Skin epidermis (tissue), 12 donors: Measurements from ENCODE around the gene SPTAN1.
"Not testable (repeated sequence)": the region's sequence is repeated elsewhere in the genome, so short reads cannot be mapped to it uniquely, and the experiment has no call there.

Experiments
- H3K27ac ChIP-seq, 21 experiments: fragments of 200-600 bp; sonication (generic) in 11 of 21; one replicate each; pipeline ENCODE4 v1.5.0; 2020; ENCODE audit warnings: mild to moderate bottlenecking in 3 of 21, inconsistent platforms in 2 of 21, moderate library complexity in 2 of 21
- H3K4me3 ChIP-seq, 7 experiments: fragments of 200-600 bp; sonication (generic) in 2 of 7; one replicate each; pipeline ENCODE4 v1.5.0; 2020; ENCODE audit warnings: inconsistent platforms in 2 of 7, mild to moderate bottlenecking in 2 of 7, moderate library complexity in 1 of 7

SPTAN1 gene

DNA sequence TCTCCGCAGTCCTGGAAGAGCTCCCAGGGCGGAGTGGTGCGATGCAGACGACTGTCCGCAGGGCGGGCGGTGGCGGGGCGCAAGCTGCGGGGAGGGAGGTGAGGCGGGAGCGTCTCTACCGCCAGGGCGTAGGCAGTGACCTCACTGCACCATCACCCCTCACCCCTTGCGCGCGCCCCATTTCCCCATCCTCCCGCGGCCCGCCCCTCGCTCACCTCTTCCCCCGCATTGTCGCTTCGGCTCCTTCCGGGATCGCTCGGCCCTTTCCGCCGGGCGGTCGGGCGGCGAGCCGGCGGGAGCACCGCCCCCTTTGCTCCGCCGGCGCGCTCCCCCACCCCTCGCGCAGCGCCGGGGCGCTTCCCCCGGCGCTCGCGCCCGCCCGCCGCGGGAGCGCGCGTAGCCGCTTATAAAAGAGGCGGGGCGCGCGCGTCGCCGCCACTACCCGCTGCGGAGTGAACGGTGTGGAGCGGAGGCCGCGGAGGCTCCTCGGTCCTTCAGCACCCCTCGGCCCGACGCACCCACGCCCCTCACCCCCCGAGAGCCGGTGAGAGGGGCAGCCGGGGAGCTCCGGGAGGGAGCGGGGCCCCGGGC is at the start of gene SPTAN1:
TSS of gene SPTAN1 (plus strand) at position 435 of the 591 bp plus-strand sequence. CDS start 14,154 bp downstream, outside the sequence.
- H3K27ac ChIP-seq: peak within 1 kb of the TSS; percentile 41 to 99 (median 95)
- H3K4me3 ChIP-seq: peak within 1 kb of the TSS; percentile 71 to 99 (median 90)

DNA sequence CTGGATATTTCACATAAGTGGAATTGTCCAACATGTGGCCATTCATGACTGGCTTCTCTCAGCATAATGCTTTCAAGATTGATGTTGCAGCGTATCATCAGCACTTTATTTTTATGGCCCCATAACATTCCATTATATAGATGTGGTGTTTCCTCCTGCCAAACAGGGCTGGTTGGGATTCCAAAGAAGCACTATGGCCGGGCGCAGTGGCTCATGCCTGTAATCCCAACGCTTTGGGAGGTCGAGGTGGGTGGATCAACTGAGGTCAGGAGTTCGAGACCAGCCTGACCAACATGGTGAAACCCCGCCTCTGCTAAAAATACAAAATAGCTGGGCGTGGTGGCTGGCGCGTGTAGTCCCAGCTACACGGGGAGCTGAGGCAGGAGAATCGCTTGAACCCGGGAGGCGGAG is 49.0 kb upstream of the SPTAN1 start:
- H3K27ac ChIP-seq: peak overlapping the region in 7 of 21 experiments; percentile 14 to 93 (median 86)
- H3K4me3 ChIP-seq: not testable (repeated sequence)

DNA sequence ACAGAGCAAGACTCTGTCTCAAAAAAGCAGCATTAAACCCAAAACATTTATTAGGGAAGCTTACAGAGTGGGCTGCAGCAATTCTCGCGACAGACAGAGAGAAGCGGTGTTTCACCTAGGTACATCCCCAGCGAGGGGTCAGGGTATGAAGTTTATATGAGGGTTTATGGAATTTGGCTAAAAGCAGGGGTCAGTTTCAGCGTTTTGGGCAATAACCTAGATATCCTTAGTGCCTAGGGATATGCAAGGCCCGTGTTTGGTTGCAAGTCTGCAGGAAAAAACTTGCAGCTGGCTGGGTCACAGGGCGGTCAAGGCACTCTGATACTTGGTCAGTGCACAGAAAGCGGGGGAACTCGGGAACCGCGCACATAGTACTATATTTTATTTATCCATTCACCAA is 48.5 kb upstream of the SPTAN1 start:
- peak overlapping the region; percentile 64 to 89 (median 88) for H3K4me3 ChIP-seq
- H3K27ac ChIP-seq: peak overlapping the region in 14 of 21 experiments; percentile 49 to 94 (median 84)

DNA sequence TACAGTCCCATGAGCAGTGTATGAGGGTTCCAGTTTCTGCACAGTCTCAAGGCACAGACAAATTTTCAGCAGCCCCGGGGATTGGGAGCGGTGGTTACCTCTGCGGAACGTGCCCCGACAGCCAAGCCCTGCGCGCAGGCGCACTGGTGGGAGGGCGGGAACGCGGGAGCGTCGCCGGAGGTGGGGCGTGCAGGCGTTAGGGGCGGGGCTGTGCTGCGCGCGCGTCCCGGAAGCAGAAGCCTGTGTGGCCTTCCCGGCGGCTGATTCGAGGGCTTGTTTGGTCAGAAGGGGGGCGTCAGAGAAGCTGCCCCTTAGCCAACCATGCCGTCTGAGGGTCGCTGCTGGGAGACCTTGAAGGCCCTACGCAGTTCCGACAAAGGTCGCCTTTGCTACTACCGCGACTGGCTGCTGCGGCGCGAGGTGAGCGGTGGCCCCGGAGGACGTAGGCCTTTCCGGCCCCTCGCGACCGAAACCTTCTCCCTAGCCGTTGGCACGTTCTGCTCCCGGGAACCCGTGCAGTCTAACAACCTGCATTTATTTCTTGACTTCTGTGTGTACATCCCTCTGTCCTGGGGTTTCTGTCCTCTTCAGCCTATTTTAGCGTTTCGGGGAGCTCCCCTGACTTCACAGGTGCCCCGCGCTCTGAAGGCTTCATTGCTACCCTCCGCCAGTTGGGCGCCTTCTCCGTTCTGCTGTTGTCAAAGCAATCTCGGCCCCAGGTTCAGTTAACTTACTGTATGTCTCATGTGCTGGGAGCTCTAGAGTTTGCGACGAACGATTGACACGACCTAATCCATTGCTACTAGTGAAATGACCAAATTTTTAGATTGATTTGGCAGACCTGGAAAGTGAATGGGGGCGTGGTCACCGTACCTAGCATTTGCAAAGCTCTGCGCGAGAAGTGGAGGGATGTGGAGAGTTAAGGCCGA is 47.6 kb upstream of the SPTAN1 start, which contains the start of gene GLE1:
TSS of gene GLE1 (plus strand) at position 235 of the 929 bp plus-strand sequence. CDS start at position 322, 87 bp downstream.
- H3K27ac ChIP-seq: peak within 1 kb of the TSS; percentile 49 to 94 (median 85)

DNA sequence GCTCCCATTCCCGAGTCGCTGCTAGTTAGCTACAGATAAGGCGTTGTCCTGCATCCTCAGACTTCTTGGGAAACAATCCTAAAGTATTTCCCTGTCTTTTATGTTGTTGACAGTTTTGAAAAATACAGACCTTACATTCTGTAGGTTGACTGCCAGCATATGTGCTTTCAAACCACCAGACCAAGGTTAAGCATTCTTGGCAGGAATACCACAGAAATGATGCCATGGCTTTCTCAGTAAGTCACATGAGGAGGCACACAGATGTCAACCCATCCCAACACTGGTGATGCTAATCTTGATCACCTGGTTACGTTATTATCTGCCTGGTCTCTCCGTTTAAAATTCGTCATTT is 47.0 kb upstream of the SPTAN1 start:
- peak overlapping the region in 17 of 21 experiments; percentile 77 to 94 (median 86) for H3K27ac ChIP-seq
- H3K4me3 ChIP-seq: peak overlapping the region; percentile 64 to 89 (median 88)

More for the DNA sequence above, 47.6 kb upstream of the SPTAN1 start, which contains the start of gene GLE1:
- peak within 1 kb of the TSS; percentile 64 to 89 (median 88) for H3K4me3 ChIP-seq

DNA sequence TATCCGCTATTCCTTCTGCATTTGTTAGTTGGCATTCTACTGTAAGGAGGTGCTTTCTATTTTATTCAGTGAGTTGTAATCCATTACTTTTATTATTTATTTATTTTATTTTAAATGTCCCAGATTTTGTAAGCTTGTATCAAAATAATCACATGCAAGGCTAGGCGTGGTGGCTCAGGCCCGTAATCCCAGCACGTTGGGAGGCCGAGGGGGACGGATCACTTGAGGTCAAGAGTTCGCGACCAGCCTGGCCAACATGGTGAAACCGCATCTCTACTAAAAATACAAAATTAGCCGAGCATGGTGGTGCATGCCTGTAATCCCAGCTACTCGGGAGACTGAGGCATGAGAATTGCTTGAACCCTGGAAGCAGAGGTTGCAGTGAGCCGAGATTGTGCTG is 46.5 kb upstream of the SPTAN1 start:
- H3K4me3 ChIP-seq: not testable (repeated sequence)
- peak overlapping the region in 1 of 21 experiments; percentile 82 for H3K27ac ChIP-seq

DNA sequence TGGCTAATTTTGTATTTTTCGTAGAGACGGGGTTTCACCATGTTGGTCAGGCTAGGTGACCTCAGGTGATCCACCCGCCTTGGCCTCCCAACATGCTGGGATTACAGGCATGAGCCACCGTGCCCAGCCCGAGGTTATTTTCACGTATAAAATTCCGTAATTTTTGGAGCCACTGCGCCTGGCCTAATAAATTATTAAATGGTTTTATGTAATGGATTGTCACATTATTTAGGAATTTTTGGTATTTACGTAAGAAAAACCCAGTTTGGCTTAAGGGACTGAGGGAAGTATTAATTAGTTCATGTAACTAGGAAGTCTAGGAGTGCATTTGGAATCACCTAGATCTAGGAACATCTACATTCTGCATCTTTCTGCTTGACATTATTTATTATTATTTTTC is 39.6 kb upstream of the SPTAN1 start:
- no peak overlapping the region for H3K4me3 ChIP-seq
- H3K27ac ChIP-seq: no peak overlapping the region

DNA sequence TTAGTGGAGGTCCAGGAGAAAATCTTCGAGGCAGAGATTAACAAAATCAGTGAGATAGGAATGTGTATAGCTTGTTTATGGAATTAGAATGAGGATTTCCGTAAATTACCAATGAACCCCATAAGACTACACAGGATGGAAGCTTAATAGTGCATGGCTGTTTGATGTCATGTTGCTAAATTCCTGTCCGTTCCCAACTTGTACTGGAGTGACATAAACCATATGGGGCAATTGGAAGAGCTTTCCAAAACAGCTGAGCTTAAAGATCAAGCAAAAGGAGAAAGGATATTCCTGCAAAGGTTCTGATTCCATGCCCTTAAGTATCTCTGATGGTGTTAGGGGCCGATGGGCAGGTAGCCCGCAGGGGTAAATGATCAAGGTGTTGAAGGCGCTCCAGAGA is 30.4 kb upstream of the SPTAN1 start:
- H3K27ac ChIP-seq: no peak overlapping the region
- no peak overlapping the region for H3K4me3 ChIP-seq

DNA sequence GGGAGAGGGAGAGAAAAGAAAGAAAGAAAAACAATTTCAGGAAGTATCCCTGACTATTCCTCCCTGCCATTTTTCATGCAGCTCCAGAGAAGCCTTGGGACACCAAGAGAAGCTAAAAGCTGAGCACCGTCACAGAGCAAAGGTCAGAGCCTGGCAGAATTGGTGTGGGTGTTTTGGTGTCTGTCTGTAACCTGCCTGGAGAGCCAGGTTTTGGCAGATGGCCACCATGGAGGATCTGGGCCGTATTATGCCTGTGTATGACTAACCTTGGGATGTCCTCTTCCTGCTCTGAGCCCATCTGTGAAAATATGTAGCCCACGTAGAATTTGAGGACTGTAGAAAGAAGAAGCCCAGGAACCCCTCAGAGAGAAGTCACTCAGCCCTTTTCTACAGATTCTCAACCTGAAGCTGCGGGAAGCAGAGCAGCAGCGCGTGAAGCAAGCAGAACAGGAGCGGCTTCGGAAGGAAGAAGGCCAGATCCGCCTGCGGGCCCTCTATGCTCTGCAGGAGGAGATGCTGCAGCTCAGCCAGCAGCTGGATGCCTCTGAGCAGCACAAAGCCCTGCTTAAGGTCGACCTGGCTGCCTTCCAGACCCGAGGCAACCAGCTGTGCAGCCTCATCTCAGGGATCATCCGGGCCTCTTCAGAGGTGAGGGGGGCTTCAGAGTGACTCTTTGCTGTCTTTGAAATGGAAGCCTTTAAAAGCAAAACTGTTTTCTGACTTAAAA is 29.0 kb upstream of the SPTAN1 start:
- no peak overlapping the region for H3K4me3 ChIP-seq
- H3K27ac ChIP-seq: peak overlapping the region in 5 of 21 experiments; percentile 1 to 33 (median 22)

DNA sequence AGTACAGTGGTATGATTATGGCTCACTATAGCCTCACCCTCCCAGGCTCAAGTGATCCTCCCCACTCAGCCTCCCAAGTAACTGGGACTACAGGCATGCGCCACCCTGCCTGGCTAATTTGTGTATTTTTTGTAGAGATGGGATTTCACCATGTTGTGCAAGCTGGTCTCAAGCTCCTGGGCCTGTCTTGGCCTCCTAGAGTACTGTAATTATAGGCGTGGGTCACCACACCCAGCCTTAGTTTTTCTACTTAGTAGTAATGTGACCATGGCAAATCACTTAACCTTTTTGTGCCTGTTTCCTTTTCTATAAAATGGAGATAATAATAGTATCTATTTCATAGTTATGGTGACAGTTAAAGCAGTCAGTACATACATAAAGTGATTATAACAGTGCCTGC is 25.7 kb upstream of the SPTAN1 start:
- no peak overlapping the region for H3K27ac ChIP-seq
- H3K4me3 ChIP-seq: no peak overlapping the region

DNA sequence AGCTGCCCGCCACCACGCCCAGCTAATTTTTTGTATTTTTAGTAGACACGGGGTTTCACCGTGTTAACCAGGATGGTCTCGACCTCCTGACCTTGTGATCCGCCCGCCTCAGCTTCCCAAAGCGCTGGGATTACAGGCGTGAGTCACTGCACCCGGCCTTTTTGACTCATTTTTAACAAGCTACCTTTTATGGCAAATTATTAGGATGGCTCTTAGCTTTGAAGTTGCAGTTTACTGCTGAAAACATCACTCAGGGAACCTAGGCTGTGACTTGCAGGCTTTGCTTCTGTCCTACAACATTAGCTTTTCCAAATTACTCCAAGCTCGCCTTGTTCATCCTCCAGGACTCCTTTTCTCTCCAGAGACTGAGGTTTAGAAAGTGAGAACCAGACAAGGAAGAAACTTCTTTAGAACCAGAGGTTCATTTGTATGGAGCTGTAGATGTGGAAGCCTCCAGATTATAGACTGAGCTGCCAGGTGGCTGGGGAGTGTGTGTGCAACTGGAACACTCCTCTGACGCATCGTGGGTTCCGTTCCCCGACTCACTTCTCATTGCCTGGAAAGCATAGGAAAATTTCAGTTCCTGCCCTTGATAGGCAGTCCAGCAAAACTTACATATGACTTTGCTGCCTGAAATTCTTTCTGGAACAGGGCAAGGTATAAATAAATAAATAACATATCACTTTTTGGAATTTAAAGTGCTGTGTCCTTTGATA is 23.8 kb upstream of the SPTAN1 start:
- Histone ChIP-seq H3K4me3 (no peak overlapping the region), H3K27ac (no peak overlapping the region)

DNA sequence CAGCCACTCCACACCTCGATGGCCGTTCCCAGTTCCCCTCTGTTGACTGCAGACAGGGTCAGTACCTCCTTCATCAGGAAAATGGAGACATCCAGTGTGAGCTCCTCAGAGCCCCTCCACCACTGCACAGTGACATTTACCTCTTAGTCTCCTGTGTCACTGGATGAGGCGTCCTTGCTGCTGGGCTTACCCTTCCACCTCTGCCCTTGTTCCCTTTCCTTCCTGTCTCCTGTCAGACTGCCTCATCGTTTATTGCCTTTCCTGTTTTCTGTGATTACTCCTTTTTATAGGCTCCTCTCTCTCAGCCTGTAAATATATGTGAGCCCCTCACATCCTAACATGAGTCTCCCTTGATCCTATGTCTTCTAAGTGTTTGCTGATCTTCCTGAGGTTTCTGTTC is 23.2 kb upstream of the SPTAN1 start:
- H3K27ac ChIP-seq: no peak overlapping the region

DNA sequence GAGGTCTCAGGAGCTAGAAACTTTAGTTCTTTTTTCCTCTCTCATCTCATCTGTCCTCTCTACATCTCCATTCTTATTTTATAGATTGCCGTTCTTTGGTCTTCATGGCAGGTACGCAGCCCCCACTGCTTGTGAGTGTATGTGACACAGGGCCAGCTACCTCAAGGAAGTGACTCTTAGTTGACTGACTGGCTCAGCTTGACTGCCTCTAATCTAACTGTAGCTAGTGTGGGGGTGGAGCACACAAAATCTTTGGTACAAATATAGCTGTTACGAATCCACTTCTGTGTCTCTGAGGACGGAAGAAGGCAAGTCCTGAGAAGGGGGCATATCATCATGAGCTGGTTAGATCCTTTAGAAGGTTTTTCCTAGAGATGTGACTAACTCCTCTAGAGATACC is 19.8 kb upstream of the SPTAN1 start:
- H3K4me3 ChIP-seq: no peak overlapping the region
- no peak overlapping the region for H3K27ac ChIP-seq

More for the DNA sequence above, 23.2 kb upstream of the SPTAN1 start:
- H3K4me3 ChIP-seq: no peak overlapping the region

DNA sequence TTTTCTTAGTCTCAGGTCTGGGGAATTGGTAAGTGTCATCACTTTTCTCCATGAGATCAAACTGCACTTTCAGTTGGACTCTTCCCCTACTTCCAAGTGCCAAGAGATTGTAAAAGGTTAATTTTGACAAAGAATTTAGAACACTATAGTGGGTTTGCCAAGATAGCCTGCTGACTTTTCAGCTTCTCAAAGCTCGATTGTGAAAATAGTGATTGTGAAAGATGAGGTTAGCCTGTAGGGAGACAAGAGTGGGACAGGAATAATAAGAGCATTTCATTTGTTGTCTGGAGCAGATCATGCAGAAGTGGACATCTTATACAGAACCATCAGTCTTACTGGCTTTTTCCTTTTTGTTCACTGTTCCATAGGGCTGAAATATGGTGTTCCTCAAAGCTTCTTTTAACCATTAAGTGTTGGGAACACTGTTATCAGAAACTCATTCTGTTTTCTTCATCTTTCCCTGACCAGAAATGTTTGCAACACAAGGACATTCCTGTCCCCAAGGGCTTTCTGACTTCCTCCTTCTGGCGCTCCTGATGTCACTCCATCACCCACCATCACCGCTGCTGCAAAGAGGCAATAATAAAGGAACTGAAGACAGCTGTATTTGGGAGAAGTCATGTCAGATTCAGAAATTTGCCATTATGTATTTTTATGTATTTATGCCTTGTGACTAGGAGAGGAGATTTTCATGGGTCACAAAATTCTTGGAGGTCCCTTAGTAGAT is 11.6 kb upstream of the SPTAN1 start:
- H3K27ac ChIP-seq: peak overlapping the region in 1 of 21 experiments; percentile 20
- no peak overlapping the region for H3K4me3 ChIP-seq

DNA sequence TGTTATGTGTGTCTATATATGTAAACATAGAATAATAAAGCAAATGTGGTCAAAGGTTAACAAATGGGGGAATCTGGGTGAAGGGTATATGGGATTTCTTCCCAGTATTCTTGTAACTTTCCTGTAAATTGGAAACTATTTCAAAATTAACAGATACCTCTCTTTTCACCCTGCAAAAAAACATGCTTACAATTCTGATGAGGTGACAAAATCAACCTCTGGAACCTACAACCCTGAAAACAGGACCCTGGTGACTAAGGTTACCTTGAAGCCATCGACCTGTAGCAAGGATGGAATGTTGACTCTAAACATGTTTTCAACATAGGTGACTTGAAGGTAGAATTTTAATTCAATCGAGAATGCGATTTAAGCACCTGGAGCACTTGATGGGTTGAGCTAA is 5.9 kb upstream of the SPTAN1 start:
- no peak overlapping the region for H3K27ac ChIP-seq
- H3K4me3 ChIP-seq: no peak overlapping the region

DNA sequence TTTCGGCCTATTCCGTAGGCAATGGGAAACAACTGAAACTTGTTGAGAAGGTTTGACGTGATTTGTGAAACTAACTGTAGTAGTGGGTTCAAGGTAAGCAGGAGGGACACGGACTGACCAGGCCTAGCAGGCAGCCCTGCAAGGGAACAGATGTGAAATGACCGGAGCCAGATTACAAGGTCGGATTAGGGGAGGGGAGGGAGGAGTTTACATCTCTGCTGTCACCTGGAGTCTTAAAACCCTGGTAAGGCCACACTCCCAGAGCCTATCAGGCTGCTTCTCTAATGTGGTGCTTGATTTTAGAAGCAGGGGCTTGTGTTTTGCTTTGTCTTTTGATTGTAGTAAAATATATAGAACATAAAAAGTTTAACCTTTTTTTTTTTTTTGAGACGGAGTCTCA is 3.5 kb upstream of the SPTAN1 start:
- Histone ChIP-seq H3K4me3 (no peak overlapping the region), H3K27ac (peak overlapping the region in 3 of 21 experiments; percentile 18 to 97 (median 97))

DNA sequence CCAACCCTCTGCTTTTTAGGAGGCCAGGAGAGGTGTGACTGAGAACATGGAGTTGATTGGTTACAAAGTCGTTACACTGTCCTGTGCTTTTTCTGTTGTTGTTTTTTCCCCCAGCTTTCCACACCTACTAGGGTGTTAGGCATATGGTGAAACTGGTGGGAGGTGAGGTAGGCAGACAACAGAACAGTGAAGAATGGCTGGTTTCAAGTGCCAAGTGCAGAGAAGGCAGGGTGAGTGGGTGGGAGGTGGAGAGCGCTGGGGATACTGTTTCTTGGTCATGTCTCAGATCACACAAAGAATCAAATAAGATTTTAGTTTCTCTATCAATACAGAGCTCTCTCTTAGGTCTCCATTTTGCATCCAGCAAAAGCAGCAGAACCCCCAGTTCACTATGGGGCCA is 2.2 kb upstream of the SPTAN1 start:
- Histone ChIP-seq H3K4me3 (no peak overlapping the region), H3K27ac (peak overlapping the region in 18 of 21 experiments; percentile 3 to 99 (median 94))

DNA sequence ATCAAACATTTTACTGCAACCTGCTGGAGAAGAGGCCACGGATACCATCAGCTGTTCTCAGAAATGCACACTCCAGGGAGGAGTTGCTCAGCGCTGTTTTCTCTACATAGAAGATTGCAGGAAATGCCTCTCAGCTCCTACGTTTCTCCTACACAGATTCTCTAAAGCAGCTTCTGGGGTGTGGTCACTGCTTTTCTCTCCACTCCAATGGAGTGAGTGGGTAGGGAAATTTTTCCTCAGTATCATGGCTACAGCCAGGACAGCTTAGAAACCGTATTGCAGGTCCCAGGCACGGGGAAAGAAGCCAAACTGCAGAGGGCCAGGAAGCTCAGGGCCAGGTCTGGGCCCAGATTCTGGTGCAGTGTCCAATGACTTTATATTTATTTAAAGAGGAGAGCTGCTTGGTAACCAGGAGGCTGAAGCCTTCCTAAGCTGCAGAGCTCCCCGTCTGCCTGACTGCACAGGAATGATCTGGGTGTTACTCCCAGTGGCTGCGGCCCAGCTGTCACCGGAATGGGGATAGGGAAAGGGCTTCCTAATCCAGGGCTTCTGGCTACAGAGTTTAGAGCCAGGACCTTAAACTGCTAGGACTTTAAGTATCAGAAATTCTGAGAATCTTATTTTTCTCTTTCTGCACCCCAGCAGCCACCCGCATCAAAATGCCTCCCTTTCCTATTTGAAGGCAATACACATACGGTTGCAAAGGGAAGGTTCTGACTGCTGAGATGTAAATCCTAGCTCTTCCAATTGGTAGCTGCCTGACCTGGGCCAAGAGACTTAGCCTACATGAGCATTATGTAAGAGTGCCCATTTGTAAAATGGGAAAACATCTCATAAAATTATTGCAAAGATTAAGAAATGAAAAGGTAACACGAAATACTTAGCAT is 1.4 kb upstream of the SPTAN1 start:
- H3K4me3 ChIP-seq: peak overlapping the region in 5 of 7 experiments; percentile 71 to 99 (median 97)

More for the DNA sequence above, 1.4 kb upstream of the SPTAN1 start:
- peak overlapping the region in 20 of 21 experiments; percentile 77 to 99 (median 94) for H3K27ac ChIP-seq
